Lung (tissue), 12 donors: ENCODE measurements around the gene NRG3. TPM values are rescaled to one million over a fixed set of nuclear protein-coding genes. Genes with fewer than 3 reads are reported as not detected.

Experiments
- ATAC-seq: fragments of 200-7000 bp; cut with Tn5 transposase; one replicate; pipeline ENCODE4 v1.9.1; 2020; ENCODE audit warnings: moderate number of reproducible peaks; ENCODE audit not compliant: insufficient read depth, low FRiP score
- DNase-seq, 3 donors: peaks; one replicate each; pipeline ENCODE4 v3.0.0-alpha.2; 2013 to 2017
- H3K27ac ChIP-seq, 2 donors: one replicate each; pipeline ENCODE4 v1.5.1; 2013; ENCODE audit warnings: mild to moderate bottlenecking in 2 of 2, moderate library complexity in 2 of 2, control low read depth in 1 of 2, inconsistent platforms in 1 of 2, low read depth in 1 of 2, low read length in 1 of 2
- H3K27me3 ChIP-seq, 3 donors: one replicate each; pipeline ENCODE4 v1.5.1; 2013; ENCODE audit warnings: low read length in 2 of 3; ENCODE audit not compliant: control insufficient read depth in 3 of 3, insufficient read depth in 3 of 3
- H3K36me3 ChIP-seq, 4 donors: one replicate each; pipeline ENCODE4 v1.5.1; 2013; ENCODE audit warnings: low read length in 4 of 4, mild to moderate bottlenecking in 1 of 4, moderate library complexity in 1 of 4; ENCODE audit not compliant: control insufficient read depth in 4 of 4, insufficient read depth in 4 of 4
- H3K4me1 ChIP-seq, 5 donors: one replicate each; pipeline ENCODE4 v1.5.1; 2013; ENCODE audit warnings: low read length in 5 of 5, mild to moderate bottlenecking in 2 of 5, moderate library complexity in 1 of 5; ENCODE audit not compliant: control insufficient read depth in 5 of 5, insufficient read depth in 5 of 5
- H3K4me3 ChIP-seq: one replicate; pipeline ENCODE4 v1.5.1; 2013; ENCODE audit warnings: mild to moderate bottlenecking, control low read depth, moderate library complexity
- H3K9ac ChIP-seq, 2 donors: one replicate each; pipeline ENCODE4 v1.5.1; 2013; ENCODE audit warnings: low read length in 2 of 2, control low read depth in 1 of 2; ENCODE audit not compliant: insufficient read depth in 1 of 2
- H3K9me3 ChIP-seq, 4 donors: one replicate each; pipeline ENCODE4 v1.5.1; 2013; ENCODE audit warnings: low read length in 3 of 4, mild to moderate bottlenecking in 1 of 4, moderate library complexity in 1 of 4; ENCODE audit not compliant: control insufficient read depth in 4 of 4, insufficient read depth in 3 of 4
- CTCF ChIP-seq: IDR thresholded peaks from 2 replicates; pipeline ENCODE4 v1.5.1; 2012; ENCODE audit warnings: mild to moderate bottlenecking; ENCODE audit errors: control extremely low read depth, extremely low read depth
- WGBS, 2 donors: extraction: QIAGEN DNeasy Blood & Tissue Kit; methylation state at CpG; one replicate each; pipeline ENCODE4 v1.1.7; 2013; 5-methylcytosine and 5-hydroxymethylcytosine counted together
- polyA plus RNA-seq, 2 donors: library from polyadenylated mRNA; stranded (reverse); fragments of 200-250 nt; gene quantifications; one replicate each; pipeline ENCODE4 v1.2.1, GENCODE V29; 2013
- total RNA-seq, 2 donors: library from RNA; depleted of rRNA in 1 of 2; stranded (reverse); fragments of >200 nt in 1 of 2; gene quantifications; one replicate each; pipeline ENCODE4 v1.2.1, GENCODE V29; 2014 to 2021
- donor health status: control.
- donor health status: control.
- donor health status: Bipolar disorder and iron deficiency.
- donor health status: healthy.
- donor health status: DM: yes; HTN: yes; CAD: no.

The NRG3 gene
- total and polyA plus RNA-seq, 4 donors, result 0.49 to 2.0 (median 0.84) TPM

- Histone ChIP-seq H3K4me1 (no peaks in the 10 kb centered on the region), H3K27me3 (no peaks in the 10 kb centered on the region), H3K4me3 (no peak overlapping the region), H3K9ac (no peak overlapping the region), H3K9me3 (peaks cover 0 to 2% (median 0%) of the 10 kb centered on the region in 4 donors), H3K27ac (no peak overlapping the region), H3K36me3 (no peaks in the 10 kb centered on the region)
- TF ChIP-seq CTCF, result no peak
- DNase-seq (no peak), ATAC-seq (no peak)
- 65 to 87% methylated on average over 2 to 3 of the region's 3 CpGs for WGBS, 2 donors
Observed at GRCh38 chr10:82310839-82311238, 435.8 kb downstream of the NRG3 start.

- Histone ChIP-seq H3K4me3 (no peak overlapping the region), H3K4me1 (no peaks in the 10 kb centered on the region), H3K36me3 (no peaks in the 10 kb centered on the region), H3K27me3 (no peaks in the 10 kb centered on the region), H3K9me3 (peaks cover 0 to 2% (median 0%) of the 10 kb centered on the region in 4 donors), H3K9ac (no peak overlapping the region), H3K27ac (no peak overlapping the region)
- TF ChIP-seq CTCF, result no peak
- 73 to 82% methylated on average over 3 of the region's 3 CpGs for WGBS, 2 donors
- ATAC-seq (no peak), DNase-seq (no peak)
Observed at GRCh38 chr10:82313401-82313800, 438.4 kb downstream of the NRG3 start.

DNA sequence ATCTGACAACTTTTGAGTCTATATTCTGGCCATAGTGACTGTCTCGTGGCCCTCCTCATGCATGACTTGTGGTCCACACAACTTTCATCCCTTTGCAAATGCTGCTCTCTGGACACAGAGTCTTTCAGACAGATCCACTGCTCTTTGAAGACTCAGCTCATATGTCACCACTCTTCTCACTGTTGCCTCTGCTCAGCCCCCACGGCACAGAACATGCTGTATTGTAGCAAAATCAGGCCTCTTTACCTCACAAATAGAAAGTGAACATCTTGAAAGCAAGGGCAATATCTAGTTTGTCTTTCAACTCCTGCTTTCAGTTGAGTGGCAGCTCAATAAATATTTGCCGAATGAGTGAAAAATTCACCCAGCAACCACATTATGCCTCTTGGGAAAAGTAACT is 443.5 kb downstream of the NRG3 start:
- no peak for ATAC-seq

More for the DNA sequence above, 443.5 kb downstream of the NRG3 start:
- Histone ChIP-seq H3K36me3 (no peaks in the 10 kb centered on the region), H3K27ac (no peak overlapping the region), H3K9ac (no peak overlapping the region), H3K27me3 (no peaks in the 10 kb centered on the region), H3K4me3 (no peak overlapping the region), H3K9me3 (no peaks in the 10 kb centered on the region), H3K4me1 (no peaks in the 10 kb centered on the region)
- WGBS, 2 donors, result 54 to 67% methylated on average over 3 of the region's 3 CpGs
- no peak for DNase-seq
- no peak for TF ChIP-seq CTCF
